Esophagus (tissue), 2 donors: ENCODE data around the gene HIVEP2. TPM values are rescaled to one million over a fixed set of nuclear protein-coding genes. Genes with fewer than 3 reads are reported as not detected.

Source experiments
- H3K27ac ChIP-seq, 2 donors: one replicate each; pipeline ENCODE4 v1.5.1; 2013; ENCODE audit warnings: low read depth in 2 of 2, mild to moderate bottlenecking in 2 of 2, inconsistent platforms in 1 of 2, low read length in 1 of 2, moderate library complexity in 1 of 2
- H3K27me3 ChIP-seq, 2 donors: one replicate each; pipeline ENCODE4 v1.6.1; 2013; ENCODE audit warnings: low read length in 2 of 2, control low read depth in 1 of 2, mild to moderate bottlenecking in 1 of 2; ENCODE audit not compliant: insufficient read depth in 2 of 2, control insufficient read depth in 1 of 2
- H3K36me3 ChIP-seq, 2 donors: one replicate each; pipeline ENCODE4 v1.6.1; 2013; ENCODE audit warnings: low read length in 1 of 2; ENCODE audit not compliant: control insufficient read depth in 2 of 2, insufficient read depth in 2 of 2
- H3K4me1 ChIP-seq, 2 donors: one replicate each; pipeline ENCODE4 v1.6.1; 2013; ENCODE audit warnings: low read length in 1 of 2; ENCODE audit not compliant: control insufficient read depth in 2 of 2, insufficient read depth in 2 of 2
- H3K4me3 ChIP-seq, 2 donors: one replicate each; pipeline ENCODE4 v1.5.1; 2013; ENCODE audit warnings: low read length in 2 of 2, mild to moderate bottlenecking in 2 of 2, low read depth in 1 of 2, moderate library complexity in 1 of 2
- H3K9me3 ChIP-seq, 2 donors: one replicate each; pipeline ENCODE4 v1.6.1; 2013; ENCODE audit warnings: mild to moderate bottlenecking in 2 of 2, low read depth in 1 of 2, low read length in 1 of 2, moderate library complexity in 1 of 2; ENCODE audit not compliant: control insufficient read depth in 2 of 2, insufficient read depth in 1 of 2
- WGBS, 2 donors: extraction: QIAGEN DNeasy Blood & Tissue Kit; methylation state at CpG; one replicate each; pipeline ENCODE4 v1.1.7; 2013; 5-methylcytosine and 5-hydroxymethylcytosine counted together
- polyA plus RNA-seq, 2 donors: library from polyadenylated mRNA; stranded (reverse); fragments of 200-250 nt; gene quantifications; one replicate each; pipeline ENCODE4 v1.2.3, GENCODE V29; 2013
- donor health status: healthy with polysubstance abuse.
- donor health status: Bipolar disorder and iron deficiency.

HIVEP2 gene
- polyA plus RNA-seq, 2 donors: 3.0 to 4.8 TPM

DNA sequence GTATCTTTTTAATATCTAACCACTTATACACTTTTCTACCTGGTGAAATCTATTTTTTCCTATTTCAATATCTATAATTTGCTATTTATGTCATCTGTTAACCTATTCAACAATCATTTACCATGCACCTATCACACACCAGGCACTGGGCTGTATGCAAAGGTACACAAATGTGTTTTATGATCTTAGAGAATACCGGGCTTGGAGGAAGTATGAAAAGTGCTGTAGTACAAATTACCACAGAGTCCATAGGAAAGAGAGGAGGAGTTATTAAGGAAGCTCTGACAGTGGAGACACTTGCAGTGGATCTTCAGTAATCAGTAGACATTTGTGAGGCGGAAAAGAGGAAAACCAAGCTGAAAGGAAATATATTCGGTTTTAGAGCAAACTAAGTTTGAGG lies 96.0 kb downstream of the HIVEP2 start:
- H3K9me3 ChIP-seq: no peaks in the 10 kb centered on the region
- H3K4me1 ChIP-seq: peaks cover 5 to 16% of the 10 kb centered on the region in 2 donors

DNA sequence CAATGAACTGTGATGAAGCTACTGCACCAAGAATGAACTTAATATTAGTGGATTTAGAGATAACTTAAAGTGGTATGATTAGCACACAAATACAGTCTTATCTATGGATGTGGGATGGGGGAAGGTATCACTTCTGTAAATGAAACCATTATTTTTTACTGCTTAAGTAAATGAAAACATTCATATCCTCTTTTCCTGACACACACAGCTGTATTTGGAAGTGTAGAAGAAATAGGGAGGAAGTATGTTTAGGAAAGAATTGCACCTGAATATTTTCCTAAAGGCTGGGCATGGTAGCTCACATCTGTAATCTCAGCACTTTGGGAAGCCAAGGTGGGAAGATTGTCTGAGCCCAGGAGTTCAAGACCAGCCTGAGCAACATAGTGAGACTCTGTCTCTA lies 96.8 kb downstream of the HIVEP2 start:
- Histone ChIP-seq H3K4me1 (peaks cover 5 to 14% of the 10 kb centered on the region in 2 donors), H3K9me3 (no peaks in the 10 kb centered on the region), H3K27ac (no peak overlapping the region), H3K36me3 (no peaks in the 10 kb centered on the region), H3K27me3 (no peaks in the 10 kb centered on the region), H3K4me3 (no peak overlapping the region)

More for the DNA sequence above, 96.0 kb downstream of the HIVEP2 start:
- H3K4me3 ChIP-seq: no peak overlapping the region
- H3K27me3 ChIP-seq: no peaks in the 10 kb centered on the region
- H3K36me3 ChIP-seq: no peaks in the 10 kb centered on the region
- H3K27ac ChIP-seq: no peak overlapping the region
- WGBS, 2 donors: 71 to 85% methylated on average over 3 of the region's 3 CpGs

DNA sequence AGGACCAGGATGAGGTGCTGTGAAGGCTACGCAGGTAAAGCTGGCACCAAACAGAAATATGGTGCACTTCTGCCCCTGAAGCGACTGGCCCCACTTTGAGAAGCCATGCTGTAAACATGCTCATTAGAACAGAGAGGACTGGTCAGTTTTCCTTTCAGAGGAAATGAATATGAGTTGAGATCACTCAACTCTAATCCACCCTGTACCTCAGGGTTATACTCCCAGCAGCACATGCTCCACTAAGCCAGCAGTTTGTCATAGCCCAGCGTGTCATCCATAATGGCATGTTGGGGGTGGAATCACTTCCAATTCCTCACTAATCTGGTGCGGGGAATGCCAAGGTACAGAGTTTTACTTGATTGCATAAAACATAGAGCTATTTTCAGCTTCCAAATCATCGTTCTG lies 98.1 kb downstream of the HIVEP2 start:
- WGBS, 2 donors: 49 to 50% methylated on average over 5 of the region's 5 CpGs
- no peaks in the 10 kb centered on the region for H3K9me3 ChIP-seq
- H3K27me3 ChIP-seq: no peaks in the 10 kb centered on the region
- peak overlapping the region in 1 of 2 donors; percentile 11 for H3K4me3 ChIP-seq
- peak overlapping the region; percentile 76 to 87 for H3K27ac ChIP-seq
- H3K36me3 ChIP-seq: no peaks in the 10 kb centered on the region
- peaks cover 5 to 14% of the 10 kb centered on the region in 2 donors for H3K4me1 ChIP-seq

DNA sequence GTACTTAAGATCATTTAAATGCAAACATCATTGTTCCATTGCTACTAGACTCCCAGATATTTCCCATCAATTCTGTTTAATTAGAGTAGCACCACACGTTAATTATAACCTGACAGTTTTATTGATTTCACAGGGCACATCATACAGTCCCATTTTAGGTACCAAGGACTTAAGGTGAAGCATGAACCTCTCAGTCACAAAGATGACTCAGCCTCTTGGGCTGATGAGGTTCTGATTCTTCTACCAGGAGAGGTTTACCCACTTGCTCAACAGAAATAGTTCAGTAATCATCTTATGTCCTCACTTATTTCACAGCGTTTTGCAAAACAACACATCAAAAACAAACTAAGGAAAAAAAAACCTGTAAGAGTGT lies 98.5 kb downstream of the HIVEP2 start:
- 31 to 44% methylated on average over 2 of the region's 2 CpGs for WGBS, 2 donors
- Histone ChIP-seq H3K9me3 (no peaks in the 10 kb centered on the region), H3K27me3 (no peaks in the 10 kb centered on the region), H3K36me3 (no peaks in the 10 kb centered on the region), H3K4me1 (peaks cover 5 to 14% of the 10 kb centered on the region in 2 donors), H3K27ac (peak overlapping the region; percentile 87 to 89), H3K4me3 (no peak overlapping the region)

DNA sequence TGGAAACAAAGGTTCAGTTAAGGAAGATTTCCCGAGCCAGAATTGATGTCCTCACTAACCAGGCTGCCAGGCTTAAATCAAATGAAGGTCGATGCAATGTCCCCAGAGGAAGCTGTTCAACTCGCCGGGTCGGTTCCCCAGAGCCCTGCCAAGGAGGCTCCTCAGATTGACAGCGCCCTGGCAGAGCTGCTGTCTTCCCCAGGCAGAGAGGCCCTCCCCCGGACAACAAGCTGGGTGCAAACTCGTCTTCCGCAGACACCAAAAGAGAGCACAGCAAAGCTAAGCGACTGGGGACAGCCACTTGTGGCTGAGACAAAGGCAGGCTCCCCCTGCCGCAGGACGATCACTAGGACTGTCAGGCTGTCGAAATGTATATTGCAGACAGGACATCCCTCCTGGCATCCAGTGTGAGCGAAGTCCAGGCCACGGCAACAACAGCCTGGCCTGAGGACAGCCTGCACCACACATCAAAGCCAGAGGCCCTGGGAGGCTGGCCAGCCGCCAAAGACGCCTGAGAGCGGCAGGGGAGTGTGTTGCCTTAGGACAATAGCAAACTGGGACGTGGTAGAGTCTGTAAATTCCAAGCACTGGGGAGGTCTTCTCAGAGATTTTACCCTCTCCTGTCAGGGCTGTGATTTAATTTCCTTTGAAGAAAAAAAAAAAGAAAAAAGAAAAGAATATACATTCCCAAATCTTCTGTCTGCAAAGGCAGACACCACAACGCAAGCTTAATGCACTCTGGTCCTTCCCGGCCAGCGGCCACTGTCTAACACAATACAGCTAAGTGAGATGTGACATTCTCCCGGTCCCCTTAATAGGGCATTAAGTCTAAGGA lies 99.1 kb downstream of the HIVEP2 start:
- H3K4me1 ChIP-seq: peaks cover 5 to 14% of the 10 kb centered on the region in 2 donors
- H3K36me3 ChIP-seq: no peaks in the 10 kb centered on the region
- no peaks in the 10 kb centered on the region for H3K27me3 ChIP-seq
- 13% methylated on average over 23 of the region's 23 CpGs for WGBS, 2 donors
- peak overlapping the region; percentile 7 to 13 for H3K4me3 ChIP-seq
- peak overlapping the region; percentile 87 to 89 for H3K27ac ChIP-seq
- H3K9me3 ChIP-seq: no peaks in the 10 kb centered on the region

DNA sequence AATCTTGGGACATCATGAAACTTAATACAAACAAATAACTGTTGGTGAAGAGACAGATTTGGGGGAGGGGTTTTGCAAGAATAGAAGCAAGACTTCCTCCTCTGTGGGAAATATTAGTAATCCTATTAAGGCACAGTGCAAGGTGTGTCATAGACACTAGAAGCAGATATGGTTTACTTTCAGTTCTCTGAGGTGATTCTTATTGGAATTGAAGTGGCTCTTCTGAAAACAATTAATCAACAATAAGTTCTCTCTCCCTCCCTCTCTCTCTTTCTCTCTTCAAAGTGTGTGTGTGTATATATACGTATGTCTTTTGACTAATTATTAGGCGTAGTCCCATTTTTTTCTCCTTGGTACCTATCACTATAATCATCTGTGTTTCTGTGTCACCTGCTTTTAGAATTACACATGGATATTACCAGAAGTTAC lies 99.8 kb downstream of the HIVEP2 start:
- Histone ChIP-seq H3K4me3 (peak overlapping the region in 1 of 2 donors; percentile 13), H3K4me1 (peaks cover 5 to 12% of the 10 kb centered on the region in 2 donors), H3K36me3 (no peaks in the 10 kb centered on the region), H3K27ac (peak overlapping the region; percentile 87 to 89), H3K27me3 (no peaks in the 10 kb centered on the region), H3K9me3 (no peaks in the 10 kb centered on the region)
- 27 to 42% methylated on average over 2 of the region's 2 CpGs for WGBS, 2 donors

DNA sequence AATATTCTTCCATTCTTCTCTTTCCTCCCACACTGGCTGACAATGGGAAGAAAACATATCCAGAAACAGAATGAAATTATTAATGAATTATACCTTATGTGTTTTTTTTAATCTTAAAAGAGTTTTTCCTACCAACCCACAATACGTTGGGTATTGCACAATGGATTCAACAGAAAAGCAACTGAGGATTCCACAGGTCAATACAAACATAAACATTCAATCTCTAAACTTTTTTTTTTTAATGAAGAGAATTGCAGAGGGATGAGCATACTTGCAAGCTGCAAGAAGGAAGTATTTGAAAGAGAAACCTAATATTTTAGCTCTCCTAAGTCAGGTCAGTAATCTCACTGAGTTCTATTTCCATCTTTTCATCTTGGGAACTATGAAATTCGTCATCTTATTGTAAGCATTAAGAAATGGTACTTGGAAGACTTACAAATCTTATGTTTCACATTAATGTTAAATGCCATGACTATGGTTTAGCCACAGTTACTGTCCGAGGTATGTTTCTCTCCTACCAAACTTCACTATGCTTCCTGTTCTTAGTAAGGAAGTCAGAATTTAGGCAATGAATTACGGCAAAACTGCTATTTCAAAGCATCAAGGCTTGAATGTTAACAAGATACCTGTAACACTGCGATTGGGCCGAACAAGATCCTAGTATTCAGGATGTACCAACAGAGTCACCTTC lies 100.8 kb downstream of the HIVEP2 start:
- peak overlapping the region in 1 of 2 donors; percentile 55 for H3K27ac ChIP-seq
- no peak overlapping the region for H3K4me3 ChIP-seq
- H3K4me1 ChIP-seq: peaks cover 5 to 12% of the 10 kb centered on the region in 2 donors
- H3K36me3 ChIP-seq: no peaks in the 10 kb centered on the region
- H3K27me3 ChIP-seq: no peaks in the 10 kb centered on the region
- WGBS, 2 donors: 63 to 65% methylated on average over 6 of the region's 6 CpGs
- no peaks in the 10 kb centered on the region for H3K9me3 ChIP-seq

DNA sequence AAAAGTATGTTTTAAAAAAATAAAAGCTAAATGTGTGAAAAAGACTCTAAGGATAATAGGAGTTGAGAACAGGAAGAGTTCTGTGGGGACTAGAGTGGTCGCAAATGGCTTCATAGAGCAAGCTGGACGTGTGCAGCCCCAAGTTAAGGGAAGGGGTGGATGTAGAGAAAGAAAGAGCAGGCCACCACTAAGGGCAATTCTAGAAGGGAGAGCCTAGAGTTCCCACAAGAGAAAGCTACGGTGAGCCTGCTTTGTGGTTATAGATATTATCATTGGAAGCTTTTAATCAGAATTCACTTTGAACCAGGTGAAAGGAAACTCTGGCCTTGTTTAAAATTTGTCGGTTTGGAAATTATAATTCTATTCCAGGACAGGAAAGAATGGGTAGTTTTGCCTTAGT lies 101.6 kb downstream of the HIVEP2 start:
- H3K27ac ChIP-seq: peak overlapping the region; percentile 76 to 77
- H3K4me1 ChIP-seq: peaks cover 5 to 12% of the 10 kb centered on the region in 2 donors
- WGBS, 2 donors: 65 to 79% methylated on average over 4 of the region's 4 CpGs
- no peak overlapping the region for H3K4me3 ChIP-seq
- H3K36me3 ChIP-seq: no peaks in the 10 kb centered on the region
- H3K27me3 ChIP-seq: no peaks in the 10 kb centered on the region
- H3K9me3 ChIP-seq: no peaks in the 10 kb centered on the region

DNA sequence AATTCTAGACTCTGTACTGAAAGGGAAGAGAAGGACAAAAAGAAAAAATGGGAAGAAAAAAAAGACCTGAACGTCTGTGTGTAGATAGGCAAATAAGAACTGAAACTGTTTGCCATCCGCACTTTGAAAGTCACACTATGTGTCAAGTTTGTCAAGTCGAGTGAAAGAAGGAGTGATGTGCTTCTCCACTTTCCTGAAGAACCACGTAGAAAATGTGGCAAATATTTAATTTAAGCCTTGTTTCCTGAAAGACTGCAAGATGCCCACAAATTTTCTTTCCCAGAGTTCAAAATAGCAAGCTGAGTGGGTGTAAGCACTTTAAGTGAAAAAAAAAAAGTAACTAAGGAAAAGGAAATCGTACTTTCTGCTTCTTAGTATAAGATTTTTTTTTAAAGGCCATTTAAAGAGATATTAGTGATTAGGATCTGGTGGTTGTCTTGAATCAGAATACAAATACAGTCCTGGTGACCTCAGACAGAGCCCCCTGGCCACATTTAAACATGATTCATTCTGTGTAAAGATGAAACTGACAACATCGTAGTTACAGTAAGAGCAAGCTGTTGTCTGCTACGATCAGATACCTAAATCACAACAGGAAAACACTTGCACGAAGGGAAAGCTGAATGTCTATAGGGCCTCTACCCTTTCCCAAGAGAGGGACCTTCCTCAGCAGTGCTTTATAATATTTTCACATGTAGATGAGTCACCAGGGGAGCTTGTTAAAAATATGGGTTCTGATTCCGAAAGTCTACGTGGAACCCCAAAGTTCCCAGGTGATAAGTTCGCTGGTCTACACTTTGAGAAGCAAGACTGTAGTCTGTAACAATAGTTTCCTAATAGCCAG lies 102.3 kb downstream of the HIVEP2 start:
- no peaks in the 10 kb centered on the region for H3K36me3 ChIP-seq
- H3K4me3 ChIP-seq: no peak overlapping the region
- no peaks in the 10 kb centered on the region for H3K9me3 ChIP-seq
- H3K27me3 ChIP-seq: no peaks in the 10 kb centered on the region
- peak overlapping the region; percentile 24 to 77 for H3K27ac ChIP-seq
- H3K4me1 ChIP-seq: peaks cover 5 to 12% of the 10 kb centered on the region in 2 donors
- WGBS, 2 donors: 53 to 59% methylated on average over 11 of the region's 11 CpGs
